DND-41 (cell line): ENCODE results near the gene TMEM60.
"Not testable (repeated sequence)": the region's sequence is repeated elsewhere in the genome, so short reads cannot be mapped to it uniquely, and the experiment has no call there.

Experiments
- ATAC-seq: fragments of 200-7000 bp; cut with Tn5 transposase; 3 replicates; pipeline ENCODE4 v1.9.1; 2021; ENCODE audit warnings: low read depth; ENCODE audit not compliant: insufficient read depth
- DNase-seq: peaks from one replicate; pipeline ENCODE4 v3.0.0-alpha.2; 2020
- H2AFZ ChIP-seq: 2 replicates; pipeline ENCODE4 v1.6.0; 2012; ENCODE audit warnings: low read depth, low read length
- H3K27ac ChIP-seq: 2 replicates; pipeline ENCODE4 v1.5.1; 2012; ENCODE audit warnings: low read length, inconsistent platforms
- H3K27me3 ChIP-seq: fragments of 200-600 bp; sonication (generic); 2 replicates; pipeline ENCODE4 v1.6.0; 2012; ENCODE audit warnings: low read length, mild to moderate bottlenecking, inconsistent platforms; ENCODE audit not compliant: insufficient read depth, poor library complexity
- H3K36me3 ChIP-seq: 2 replicates; pipeline ENCODE4 v1.5.1; 2012; ENCODE audit warnings: low read length, inconsistent platforms; ENCODE audit not compliant: insufficient read depth
- H3K4me1 ChIP-seq: 2 replicates; pipeline ENCODE4 v1.5.1; 2012; ENCODE audit warnings: mild to moderate bottlenecking, low read length; ENCODE audit not compliant: insufficient read depth
- H3K4me2 ChIP-seq: 2 replicates; pipeline ENCODE4 v1.6.0; 2012; ENCODE audit warnings: mild to moderate bottlenecking, moderate library complexity, low read length, inconsistent platforms; ENCODE audit not compliant: insufficient read depth
- H3K4me3 ChIP-seq, 2 experiments: fragments of 200-600 bp in 1 of 2; shearing (Covaris generic) in 1 of 2; 2 replicates each; pipeline ENCODE4 v1.5.1; 2012 to 2016; ENCODE audit warnings: inconsistent platforms in 2 of 2, low read length in 2 of 2, mild to moderate bottlenecking in 2 of 2, low read depth in 1 of 2, moderate library complexity in 1 of 2
- H3K79me2 ChIP-seq: 2 replicates; pipeline ENCODE4 v1.6.0; 2012; ENCODE audit warnings: low read length, inconsistent platforms; ENCODE audit not compliant: insufficient read depth
- H3K9ac ChIP-seq: 2 replicates; pipeline ENCODE4 v1.6.0; 2012; ENCODE audit warnings: low read depth, mild to moderate bottlenecking, inconsistent platforms, low read length, moderate library complexity
- H3K9me3 ChIP-seq: 2 replicates; pipeline ENCODE4 v1.5.1; 2012; ENCODE audit warnings: low read length, moderate library complexity, mild to moderate bottlenecking, inconsistent platforms; ENCODE audit not compliant: insufficient read depth, severe bottlenecking
- H4K20me1 ChIP-seq: 2 replicates; pipeline ENCODE4 v1.6.0; 2012; ENCODE audit warnings: low read length; ENCODE audit not compliant: insufficient read depth
- CTCF ChIP-seq: IDR thresholded peaks from 2 replicates; pipeline ENCODE4 v1.5.1; 2012; ENCODE audit warnings: borderline replicate concordance, low read length, moderate library complexity, mild to moderate bottlenecking; ENCODE audit not compliant: poor library complexity, severe bottlenecking; ENCODE audit errors: extremely low read depth
- EZH2 ChIP-seq: IDR thresholded peaks from 3 replicates; pipeline ENCODE4 v1.6.1; 2012; ENCODE audit warnings: borderline replicate concordance, low read depth, mild to moderate bottlenecking, moderate library complexity, low read length, inconsistent platforms; ENCODE audit not compliant: severe bottlenecking

Gene TMEM60

DNA sequence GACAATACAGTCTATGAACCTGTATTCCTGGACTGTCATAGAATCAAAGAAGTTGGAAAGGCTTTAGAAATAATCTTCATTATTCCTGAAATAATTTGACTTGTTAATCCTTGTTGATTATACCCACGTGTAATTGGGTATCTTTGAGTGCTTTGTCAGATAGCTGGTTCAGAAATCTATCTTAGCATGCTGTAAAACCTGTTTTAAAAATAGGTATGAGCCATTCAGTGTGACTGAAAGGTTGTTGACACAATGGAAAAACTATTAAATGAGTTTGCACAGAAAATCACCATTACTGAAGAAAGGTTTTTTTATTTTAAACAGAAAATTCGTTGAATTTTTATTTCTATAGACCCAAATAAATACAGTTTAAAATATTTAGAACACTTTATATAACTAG lies 39.0 kb upstream of the TMEM60 start:
- TF ChIP-seq CTCF (no peak), EZH2 (no peak)
- Histone ChIP-seq H3K36me3 (peaks cover 3% of the 10 kb centered on the region; the same call in 1 of the 2 replicates), H3K27ac (no peak overlapping the region), H3K9me3 (no peaks in the 10 kb centered on the region), H3K4me1 (peaks cover 11% of the 10 kb centered on the region), H3K4me3 (no peak overlapping the region), H2AFZ (no peak overlapping the region), H3K9ac (no peak overlapping the region), H3K27me3 (no peaks in the 10 kb centered on the region), H3K4me2 (no peak overlapping the region), H4K20me1 (peaks cover 7% of the 10 kb centered on the region), H3K79me2 (peaks cover 71% of the 10 kb centered on the region)
- ATAC-seq (no peak), DNase-seq (no peak)

DNA sequence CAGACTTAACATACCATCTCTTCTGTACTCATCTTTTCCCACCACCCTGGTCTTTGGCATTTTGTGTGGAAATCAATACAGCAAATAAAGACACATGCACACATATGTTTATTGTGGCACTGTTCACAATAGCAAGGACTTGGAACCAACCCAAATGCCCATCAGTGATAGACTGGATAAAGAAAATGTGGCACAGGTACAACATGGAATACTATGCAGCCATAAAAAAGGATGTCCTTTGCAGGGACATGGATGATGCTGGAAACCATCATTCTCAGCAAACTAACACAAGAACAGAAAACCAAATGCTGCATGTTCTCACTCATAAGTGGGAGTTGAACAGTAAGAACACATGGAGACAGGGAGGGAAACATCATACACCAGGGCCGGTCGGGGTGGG lies 38.2 kb upstream of the TMEM60 start:
- H3K9ac ChIP-seq, H3K4me2 ChIP-seq, DNase-seq, ATAC-seq, H2AFZ ChIP-seq, H3K4me3 ChIP-seq, H3K9me3 ChIP-seq, H3K27me3 ChIP-seq, H3K36me3 ChIP-seq, H4K20me1 ChIP-seq, H3K27ac ChIP-seq: not testable (repeated sequence)
- Histone ChIP-seq H3K79me2 (peaks cover 75% of the 10 kb centered on the region), H3K4me1 (peaks cover 11% of the 10 kb centered on the region)

- H2AFZ ChIP-seq: no peak overlapping the region
- H4K20me1 ChIP-seq: peaks cover 23% of the 10 kb centered on the region; the same call in 1 of the 2 replicates
- no peak overlapping the region for H3K4me2 ChIP-seq
- H3K79me2 ChIP-seq: peaks cover 87% of the 10 kb centered on the region
- H3K9ac ChIP-seq: no peak overlapping the region
- no peak for DNase-seq
- no peak overlapping the region for H3K4me3 ChIP-seq
- TF ChIP-seq EZH2 (no peak), CTCF (no peak)
- no peak for ATAC-seq
- peaks cover 3% of the 10 kb centered on the region; the same call in 1 of the 2 replicates for H3K36me3 ChIP-seq
- no peaks in the 10 kb centered on the region for H3K27me3 ChIP-seq
- H3K27ac ChIP-seq: no peak overlapping the region
- H3K9me3 ChIP-seq: no peaks in the 10 kb centered on the region
- peaks cover 11% of the 10 kb centered on the region for H3K4me1 ChIP-seq
Measured at GRCh38 chr7:77833136-77833535, 34.9 kb upstream of the TMEM60 start.

- no peak overlapping the region for H3K9ac ChIP-seq
- no peaks in the 10 kb centered on the region for H3K27me3 ChIP-seq
- DNase-seq: no peak
- no peak overlapping the region for H3K4me3 ChIP-seq
- no peak for ATAC-seq
- H3K4me1 ChIP-seq: peaks cover 11% of the 10 kb centered on the region
- TF ChIP-seq CTCF: no peak
- TF ChIP-seq EZH2: no peak
- peaks cover 3% of the 10 kb centered on the region; the same call in 1 of the 2 replicates for H3K36me3 ChIP-seq
- H2AFZ ChIP-seq: no peak overlapping the region
- H3K79me2 ChIP-seq: peaks cover 89% of the 10 kb centered on the region
- H3K27ac ChIP-seq: no peak overlapping the region
- H4K20me1 ChIP-seq: peaks cover 22% of the 10 kb centered on the region; the same call in 1 of the 2 replicates
- H3K4me2 ChIP-seq: no peak overlapping the region
- no peaks in the 10 kb centered on the region for H3K9me3 ChIP-seq
Measured at GRCh38 chr7:77831953-77832352, 33.7 kb upstream of the TMEM60 start.
